Measurements from ENCODE around the gene ITGAX. TPM values are rescaled to one million over a fixed set of nuclear protein-coding genes. Genes with fewer than 3 reads are reported as not detected.
A peak's percentile ranks its signal among the peaks of the same experiment; 100 is the strongest.
"Not testable (repeated sequence)": the region's sequence is repeated elsewhere in the genome, so short reads cannot be mapped to it uniquely, and the experiment has no call there.

Gene ITGAX
- total RNA-seq: 36.4 TPM
- long read RNA-seq, partial matches to known transcripts: 5 of 11 reads
- long read RNA-seq, other reads (novel, unspliced or antisense): 4 of 11 reads

DNA sequence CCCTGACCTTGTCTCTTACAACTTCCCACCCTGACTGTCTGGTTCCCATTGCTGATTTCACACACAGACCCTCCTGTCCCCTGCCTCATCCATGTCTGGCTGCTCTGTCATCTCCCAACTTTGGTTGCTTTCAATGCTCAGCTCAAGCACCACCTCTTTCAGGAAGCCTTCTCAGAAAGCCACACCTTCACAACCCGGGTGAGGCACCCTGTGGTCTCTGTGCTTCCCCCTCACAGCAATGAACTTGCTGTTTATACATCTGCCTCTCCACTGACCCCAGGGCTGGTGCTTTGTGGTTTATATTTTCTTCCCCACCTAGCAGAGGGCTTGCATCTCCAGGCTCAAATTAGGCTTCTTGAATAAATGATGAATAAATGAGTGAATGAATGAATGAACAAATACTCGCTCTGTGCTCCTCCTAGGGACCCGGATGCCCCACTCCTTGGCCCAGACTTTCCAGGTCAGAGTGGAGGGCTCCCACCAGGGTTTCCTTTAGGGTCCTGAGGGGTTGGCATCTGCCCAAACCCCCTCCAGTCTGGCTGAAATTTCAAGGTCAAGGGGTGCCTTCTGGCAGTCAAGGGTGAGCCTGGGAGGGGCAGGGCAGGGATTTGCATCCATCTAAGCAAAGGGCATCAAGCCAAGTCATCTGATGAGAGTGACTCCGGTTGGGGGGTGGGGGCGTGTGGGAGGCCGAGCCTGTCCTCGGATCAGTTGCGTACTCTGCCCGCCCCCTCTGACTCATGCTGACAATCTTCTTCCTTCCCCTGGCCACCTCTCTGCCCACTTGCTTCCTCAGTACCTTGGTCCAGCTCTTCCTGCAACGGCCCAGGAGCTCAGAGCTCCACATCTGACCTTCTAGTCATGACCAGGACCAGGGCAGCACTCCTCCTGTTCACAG, at the start of gene ITGAX:
Gene ITGAX (plus strand): TSS at position 783 of the 898 bp plus-strand sequence. CDS start 79 bp downstream, at position 862.
- peak; percentile 26 for DNase-seq (ENCODE audit: low spot score)

DNA sequence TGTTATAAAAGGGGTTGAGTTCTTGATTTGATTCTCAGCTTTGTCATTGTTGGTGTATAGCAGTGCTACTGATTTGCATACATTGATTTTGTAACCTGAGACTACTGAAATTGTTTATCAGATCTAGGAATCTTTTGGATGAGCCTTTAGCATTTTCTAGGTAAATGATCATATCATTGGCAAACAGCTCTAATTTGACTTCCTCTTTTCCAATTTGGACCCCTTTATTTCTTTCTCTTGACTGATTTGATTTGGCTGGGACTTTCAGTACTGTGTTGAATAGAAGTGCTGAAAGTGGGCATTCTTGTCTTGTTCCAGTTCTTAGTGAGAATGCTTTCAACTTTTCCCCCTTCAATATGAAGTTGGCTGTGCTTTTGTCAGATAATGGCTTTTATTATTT, 49.8 kb upstream of the ITGAX start:
- DNase-seq (ENCODE audit: low spot score): no peak

GRCh38 chr16:31308381-31308780, 46.6 kb upstream of the ITGAX start:
- DNase-seq (ENCODE audit: low spot score): not testable (repeated sequence)

- no peak for DNase-seq (ENCODE audit: low spot score)
Measured at GRCh38 chr16:31322500-31322899, 32.5 kb upstream of the ITGAX start.

DNA sequence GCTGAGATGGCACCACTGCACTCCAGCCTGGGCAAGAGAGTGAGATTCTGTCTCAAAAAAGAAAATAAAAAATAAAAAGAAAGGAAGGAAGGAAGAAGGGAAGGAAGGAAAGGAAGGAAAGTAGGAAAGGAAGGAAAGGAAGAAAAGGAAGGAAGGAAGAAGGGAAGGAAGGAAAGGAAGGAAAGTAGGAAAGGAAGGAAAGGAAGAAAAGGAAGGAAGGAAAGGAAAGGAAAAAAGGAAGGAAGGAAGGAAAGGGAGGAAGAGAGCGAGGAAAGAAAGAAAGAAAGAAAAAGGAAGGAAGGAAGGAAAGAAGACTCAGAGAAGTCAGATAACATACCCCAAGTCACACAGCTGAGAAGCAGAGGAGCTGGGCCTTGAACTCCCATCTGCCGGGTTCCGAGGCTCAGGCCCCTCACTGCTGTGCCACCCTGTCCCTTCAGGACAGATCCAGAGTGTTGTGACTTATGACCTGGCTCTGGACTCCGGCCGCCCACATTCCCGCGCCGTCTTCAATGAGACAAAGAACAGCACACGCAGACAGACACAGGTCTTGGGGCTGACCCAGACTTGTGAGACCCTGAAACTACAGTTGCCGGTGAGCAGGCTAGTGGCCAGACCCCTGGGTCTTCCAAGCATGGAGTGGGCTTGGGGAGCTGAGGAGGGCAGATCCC, 30.9 kb upstream of the ITGAX start:
- DNase-seq (ENCODE audit: low spot score): no peak

DNA sequence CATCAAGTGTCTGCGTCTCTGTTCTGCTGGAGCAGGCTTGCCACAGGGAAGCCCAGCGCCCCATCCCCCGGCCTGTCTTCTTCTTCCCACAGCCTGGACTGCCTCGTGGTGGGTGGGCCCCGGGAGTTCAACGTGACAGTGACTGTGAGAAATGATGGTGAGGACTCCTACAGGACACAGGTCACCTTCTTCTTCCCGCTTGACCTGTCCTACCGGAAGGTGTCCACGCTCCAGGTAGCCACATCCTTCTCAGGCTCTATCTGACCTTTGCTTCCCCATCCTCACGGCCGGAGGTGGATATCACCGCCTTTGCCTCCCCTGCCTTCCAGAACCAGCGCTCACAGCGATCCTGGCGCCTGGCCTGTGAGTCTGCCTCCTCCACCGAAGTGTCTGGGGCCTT, 29.8 kb upstream of the ITGAX start:
- DNase-seq (ENCODE audit: low spot score): no peak

DNA sequence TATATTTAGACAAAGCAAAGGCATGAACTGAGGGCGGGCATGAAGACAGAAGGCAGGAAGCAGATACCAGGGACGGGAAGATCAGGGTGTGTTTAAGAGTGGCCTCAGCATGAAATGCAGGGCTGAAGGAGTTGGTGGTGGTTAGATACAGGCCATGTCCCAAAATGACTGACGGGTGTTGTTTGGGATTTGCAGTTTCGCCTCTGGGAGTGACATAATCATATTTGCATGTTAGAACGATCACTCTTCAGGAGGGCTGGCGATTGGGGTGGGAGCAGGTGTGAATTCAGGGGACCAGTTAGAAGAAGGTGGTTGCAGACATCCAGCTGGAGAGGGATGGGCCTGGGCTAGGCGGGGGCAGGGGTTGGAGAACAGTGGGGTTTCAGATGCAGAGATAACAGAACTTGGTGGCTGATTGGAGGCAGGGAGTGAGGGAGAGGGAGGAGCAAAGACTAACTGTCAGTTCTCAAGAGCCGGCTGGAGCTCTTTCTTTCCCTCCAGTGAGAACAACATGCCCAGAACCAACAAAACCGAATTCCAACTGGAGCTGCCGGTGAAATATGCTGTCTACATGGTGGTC, 27.2 kb upstream of the ITGAX start:
- DNase-seq (ENCODE audit: low spot score): no peak

DNA sequence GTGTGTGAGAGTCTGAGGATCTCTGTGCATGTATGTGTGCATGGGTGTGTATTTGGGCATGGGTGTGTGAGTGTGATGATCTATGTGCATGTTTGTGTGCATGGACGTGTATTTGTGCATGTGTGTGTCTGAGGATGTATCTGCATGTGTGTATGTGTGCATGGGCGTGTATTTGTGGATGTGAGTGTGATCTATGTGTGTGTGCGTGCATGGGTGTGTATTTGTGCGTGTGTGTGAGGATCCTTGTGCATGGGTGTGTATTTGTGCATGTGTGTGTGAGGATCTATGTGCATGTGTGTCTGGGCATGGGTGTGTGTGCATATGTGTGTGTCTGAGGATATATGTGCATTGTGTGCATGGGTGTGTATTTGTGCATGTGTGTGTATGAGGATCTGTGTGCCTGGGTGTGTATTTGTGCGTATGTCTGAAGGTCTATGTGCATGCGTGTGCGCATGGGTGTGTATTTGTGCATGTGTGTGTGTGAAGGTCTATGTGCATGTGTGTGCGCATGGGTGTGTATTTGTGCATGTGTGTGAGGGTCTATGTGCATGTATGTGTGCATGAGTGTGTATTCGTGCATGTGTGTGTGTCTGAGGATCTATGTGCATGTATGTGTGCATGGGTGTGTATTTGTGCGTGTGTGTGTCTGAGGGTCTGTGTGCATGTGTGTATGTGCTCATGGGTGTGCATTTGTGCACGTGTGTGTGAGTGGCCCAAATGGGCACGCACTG, 26.5 kb upstream of the ITGAX start:
- no peak for DNase-seq (ENCODE audit: low spot score)

DNA sequence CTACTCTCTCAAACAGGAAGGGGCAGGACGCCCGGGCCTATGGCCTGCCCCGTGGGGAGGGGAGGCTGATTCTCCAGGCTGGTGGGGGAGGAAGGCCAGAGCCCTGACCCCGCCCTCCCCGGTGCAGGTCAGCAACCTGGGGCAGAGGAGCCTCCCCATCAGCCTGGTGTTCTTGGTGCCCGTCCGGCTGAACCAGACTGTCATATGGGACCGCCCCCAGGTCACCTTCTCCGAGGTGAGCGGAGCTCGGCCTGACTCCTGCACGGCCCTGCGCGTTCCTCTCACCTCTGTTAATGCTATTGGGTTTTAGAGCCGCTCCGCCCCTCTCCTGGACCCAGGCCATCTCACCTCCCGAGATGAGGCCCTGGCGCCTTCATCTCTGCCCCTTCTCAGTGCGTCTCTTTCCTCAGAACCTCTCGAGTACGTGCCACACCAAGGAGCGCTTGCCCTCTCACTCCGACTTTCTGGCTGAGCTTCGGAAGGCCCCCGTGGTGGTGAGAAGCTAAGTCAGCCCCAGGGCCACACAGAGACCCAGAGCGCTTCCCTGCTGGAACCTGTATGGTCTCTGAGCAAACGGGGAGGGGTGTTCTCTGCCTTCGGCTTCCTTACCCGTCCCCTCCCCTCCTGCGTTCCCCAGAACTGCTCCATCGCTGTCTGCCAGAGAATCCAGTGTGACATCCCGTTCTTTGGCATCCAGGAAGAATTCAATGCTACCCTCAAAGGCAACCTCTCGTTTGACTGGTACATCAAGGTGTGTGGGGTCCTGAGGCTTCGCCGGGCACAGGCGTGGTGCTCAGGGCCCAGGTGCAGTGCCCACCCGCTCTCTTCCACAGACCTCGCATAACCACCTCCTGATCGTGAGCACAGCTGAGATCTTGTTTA, 25.1 kb upstream of the ITGAX start:
- DNase-seq (ENCODE audit: low spot score): no peak

- DNase-seq (ENCODE audit: low spot score): no peak
Measured at GRCh38 chr16:31330553-31330890, 24.5 kb upstream of the ITGAX start.

DNA sequence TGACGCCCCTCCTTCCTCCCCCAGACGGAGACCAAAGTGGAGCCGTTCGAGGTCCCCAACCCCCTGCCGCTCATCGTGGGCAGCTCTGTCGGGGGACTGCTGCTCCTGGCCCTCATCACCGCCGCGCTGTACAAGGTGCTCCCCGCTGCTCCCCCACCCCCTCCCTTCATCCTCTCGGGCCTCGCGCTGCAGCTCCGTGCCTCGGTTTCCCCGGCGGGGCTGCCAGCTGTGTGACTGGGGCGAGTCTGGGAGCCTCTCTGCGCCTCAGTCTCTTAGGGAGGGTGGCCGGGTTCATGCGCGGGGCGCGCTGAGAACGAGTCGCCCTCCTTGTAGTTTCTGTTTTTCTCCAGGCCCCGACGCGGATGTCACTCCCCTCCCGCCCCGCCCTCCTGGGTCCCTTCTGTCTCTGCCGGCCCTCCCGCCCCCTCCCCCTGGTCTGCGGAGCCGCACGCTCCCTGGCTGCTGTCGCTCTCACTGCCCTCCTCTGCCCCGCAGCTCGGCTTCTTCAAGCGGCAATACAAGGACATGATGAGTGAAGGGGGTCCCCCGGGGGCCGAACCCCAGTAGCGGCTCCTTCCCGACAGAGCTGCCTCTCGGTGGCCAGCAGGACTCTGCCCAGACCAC, 23.7 kb upstream of the ITGAX start:
- no peak for DNase-seq (ENCODE audit: low spot score)

GRCh38 chr16:31331807-31332301, 23.1 kb upstream of the ITGAX start:
- peak; percentile 86 for DNase-seq (ENCODE audit: low spot score)

DNA sequence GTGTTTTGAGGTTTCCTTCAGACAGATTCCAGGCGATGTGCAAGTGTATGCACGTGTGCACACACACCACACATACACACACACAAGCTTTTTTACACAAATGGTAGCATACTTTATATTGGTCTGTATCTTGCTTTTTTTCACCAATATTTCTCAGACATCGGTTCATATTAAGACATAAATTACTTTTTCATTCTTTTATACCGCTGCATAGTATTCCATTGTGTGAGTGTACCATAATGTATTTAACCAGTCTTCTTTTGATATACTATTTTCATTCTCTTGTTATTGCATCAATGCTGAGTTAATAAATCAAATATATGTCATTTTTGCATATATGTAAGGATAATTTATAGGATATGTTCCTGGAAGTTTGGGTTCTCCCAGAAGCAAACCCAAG, 22.4 kb upstream of the ITGAX start:
- DNase-seq (ENCODE audit: low spot score): no peak

DNA sequence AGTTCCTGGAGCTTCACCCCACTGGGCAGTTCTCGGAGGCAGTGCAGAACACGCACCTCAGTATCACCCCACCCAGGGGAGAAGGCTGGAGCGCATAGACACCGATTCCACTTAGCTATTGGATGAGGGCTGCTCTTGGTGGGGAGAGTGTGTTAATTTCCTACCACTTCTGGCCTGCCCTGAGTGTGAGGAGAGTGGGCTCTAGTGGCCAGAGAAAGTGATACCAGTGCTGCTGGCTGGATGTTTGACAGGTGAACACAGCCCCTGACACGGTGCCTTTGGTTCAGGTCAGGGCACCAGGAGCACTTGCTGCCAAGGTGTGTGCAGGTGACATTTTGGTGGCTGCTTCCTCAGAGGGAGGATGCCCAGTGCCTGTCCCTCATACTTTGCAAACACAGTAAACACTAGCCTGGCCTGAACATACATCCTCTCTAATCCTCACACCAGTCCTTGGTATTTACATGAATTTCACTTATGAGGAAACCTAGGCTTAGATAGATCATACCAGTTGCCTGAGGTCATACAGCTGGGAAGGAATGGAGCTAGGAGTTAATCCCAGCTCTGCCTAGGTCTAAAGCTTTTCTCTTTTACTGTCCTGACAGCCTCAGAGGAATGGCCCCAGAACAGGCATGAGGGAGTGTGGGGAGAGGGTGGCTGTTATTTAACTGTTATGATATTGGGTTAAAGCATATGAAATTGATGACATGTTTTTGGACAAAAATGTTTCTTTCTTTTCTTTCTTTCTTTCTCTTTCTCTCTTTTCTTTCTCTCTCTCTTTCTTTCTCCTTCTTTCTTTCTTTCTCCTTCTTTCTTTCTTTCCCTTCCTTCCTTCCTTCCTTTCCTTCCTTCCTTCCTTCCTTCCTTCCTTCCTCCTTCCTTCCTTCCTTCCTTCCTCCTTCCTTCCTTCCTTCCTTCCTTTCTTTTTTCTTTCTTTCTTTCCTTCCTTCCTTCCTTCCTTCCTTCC, 21.0 kb upstream of the ITGAX start:
- peak; percentile 59 for DNase-seq (ENCODE audit: low spot score)

DNA sequence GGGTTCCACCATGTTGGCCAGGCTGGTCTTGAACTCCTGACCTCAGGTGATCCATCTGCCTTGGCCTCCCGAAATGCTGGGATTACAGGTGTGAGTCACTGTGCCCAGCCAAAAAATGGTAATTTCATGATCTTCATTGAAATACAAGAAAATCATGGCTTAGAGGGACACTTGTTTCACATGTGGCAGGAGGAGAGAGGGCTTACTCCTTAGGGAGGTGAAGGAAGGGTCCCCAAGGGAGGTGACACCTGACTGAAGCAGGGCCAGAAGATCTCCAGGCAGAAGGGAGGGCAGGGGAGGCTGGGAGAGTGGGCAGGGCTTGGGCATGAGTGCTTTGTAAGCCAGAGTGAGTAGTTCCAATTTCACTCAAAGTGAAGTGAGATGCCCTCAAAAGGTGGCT, 20.0 kb upstream of the ITGAX start:
- DNase-seq (ENCODE audit: low spot score): peak; percentile 47

DNA sequence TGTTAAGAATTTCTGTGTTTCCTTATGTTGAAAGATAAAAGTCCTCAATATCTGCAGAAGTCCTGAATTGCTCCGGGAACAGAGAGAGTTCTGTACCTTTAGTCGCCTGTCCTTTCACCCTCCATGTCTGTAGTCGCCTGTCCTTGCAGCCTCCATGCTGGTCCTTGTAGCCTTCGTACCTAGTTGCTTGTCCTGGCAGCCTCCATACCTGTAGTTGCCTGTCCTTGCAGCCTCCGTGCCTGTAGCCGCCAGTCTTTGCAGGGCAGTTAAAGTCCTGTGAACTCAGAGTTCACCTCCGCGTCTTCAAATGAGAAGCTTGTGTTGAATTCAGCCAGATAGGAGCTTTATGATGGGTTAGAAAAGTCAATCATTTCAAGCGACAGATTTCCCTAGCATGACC, 19.5 kb upstream of the ITGAX start:
- no peak for DNase-seq (ENCODE audit: low spot score)

DNA sequence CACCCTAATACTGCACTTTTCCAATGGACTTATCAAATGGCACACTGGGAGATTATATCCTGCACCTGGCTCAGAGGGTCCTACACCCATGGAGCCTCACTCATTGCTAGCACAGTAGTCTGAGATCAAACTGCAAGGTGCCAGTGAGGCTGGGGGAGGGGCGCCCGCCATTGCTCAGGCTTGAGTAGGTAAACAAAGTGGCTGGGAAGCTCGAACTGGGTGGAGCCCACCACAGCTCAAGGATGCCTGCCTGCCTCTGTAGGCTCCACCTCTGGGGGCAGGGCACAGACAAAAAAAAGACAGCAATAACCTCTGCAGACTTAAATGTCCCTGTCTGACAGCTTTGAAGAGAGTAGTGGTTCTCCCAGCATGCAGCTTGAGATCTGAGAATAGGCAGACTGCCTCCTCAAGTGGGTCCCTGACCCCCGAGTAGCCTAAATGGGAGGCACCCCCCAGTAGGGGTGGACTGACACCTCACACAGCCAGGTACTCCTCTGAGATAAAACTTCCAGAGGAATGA, 16.8 kb upstream of the ITGAX start:
- DNase-seq (ENCODE audit: low spot score): peak; percentile 26

DNA sequence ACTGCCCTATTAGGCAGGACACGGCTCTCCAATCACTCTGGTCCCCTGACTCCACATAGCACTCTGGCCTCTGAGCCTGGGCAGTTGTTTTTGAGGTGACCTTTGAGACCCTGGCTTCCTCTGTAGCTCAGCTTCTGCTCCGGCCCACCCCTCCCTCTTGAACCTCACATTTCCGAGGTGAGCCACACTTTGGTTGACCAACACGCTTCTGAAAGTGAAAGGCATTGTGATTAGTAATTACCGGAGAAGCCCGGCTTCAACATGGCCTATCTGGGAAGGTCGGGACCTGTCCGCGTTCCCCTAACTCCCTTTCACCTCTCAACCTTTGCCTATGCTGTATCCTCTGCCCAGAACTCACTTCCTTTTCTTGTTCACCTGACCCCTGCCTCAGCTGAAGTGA, 10.3 kb upstream of the ITGAX start:
- DNase-seq (ENCODE audit: low spot score): peak; percentile 65

Data from mesenteric fat pad (tissue), 1 donor.